ENCODE measurements around the gene ARHGAP6. TPM values are rescaled to one million over a fixed set of nuclear protein-coding genes. Genes with fewer than 3 reads are reported as not detected.

Gene ARHGAP6
- total RNA-seq, 6 donors from 2014 or later, result 14.4 to 40.9 (median 18.0) TPM

- H3K4me1 ChIP-seq, result no peaks in the 10 kb centered on the region
- TF ChIP-seq CTCF (IDR thresholded peaks at IDR 0.05) (no peak), EP300 (IDR thresholded peaks at IDR 0.05) (no peak), POLR2AphosphoS5 (IDR thresholded peaks at IDR 0.05) (no peak), POLR2A (IDR thresholded peaks at IDR 0.05) (no peak)
- H3K9me3 ChIP-seq, result no peaks in the 10 kb centered on the region
- no peak overlapping the region for H3K27ac ChIP-seq
- no peaks in the 10 kb centered on the region for H3K36me3 ChIP-seq
- ATAC-seq (ENCODE audit: low FRiP score in 2 of 2), result no peak
- no peak for DNase-seq
- WGBS, 2 donors, result 48 to 52% methylated on average over 5 of the region's 5 CpGs
- no peaks in the 10 kb centered on the region for H3K27me3 ChIP-seq
- no peak overlapping the region for H3K4me3 ChIP-seq
Measured at GRCh38 chrX:11296051-11296450, 369.7 kb downstream of the ARHGAP6 start.

- Histone ChIP-seq H3K27me3 (no peaks in the 10 kb centered on the region), H3K4me1 (no peaks in the 10 kb centered on the region), H3K27ac (no peak within 1 kb of the TSS), H3K9me3 (no peaks in the 10 kb centered on the region), H3K4me3 (no peak within 1 kb of the TSS), H3K36me3 (no peaks in the 10 kb centered on the region)
- ATAC-seq (ENCODE audit: low FRiP score in 2 of 2) (no peak), DNase-seq (no peak)
- WGBS, 2 donors, result 67 to 93% methylated on average over 2 of the region's 2 CpGs
- TF ChIP-seq POLR2A (IDR thresholded peaks at IDR 0.05) (no peak), POLR2AphosphoS5 (IDR thresholded peaks at IDR 0.05) (no peak), CTCF (IDR thresholded peaks at IDR 0.05) (no peak), EP300 (IDR thresholded peaks at IDR 0.05) (no peak)
Measured at GRCh38 chrX:11293113-11293512, 372.6 kb downstream of the ARHGAP6 start, which contains the start of gene AMELX. Gene AMELX, plus strand, starts transcription at chrX:11293413. Its CDS starts 1,376 bp downstream, at chrX:11294789.

GRCh38 chrX:11290416-11291102 is 375.2 kb downstream of the ARHGAP6 start:
- no peaks in the 10 kb centered on the region for H3K4me1 ChIP-seq
- TF ChIP-seq EP300 (IDR thresholded peaks at IDR 0.05) (no peak), POLR2A (IDR thresholded peaks at IDR 0.05) (no peak), CTCF (IDR thresholded peaks at IDR 0.05) (no peak), POLR2AphosphoS5 (IDR thresholded peaks at IDR 0.05) (no peak)
- no peak for ATAC-seq (ENCODE audit: low FRiP score in 2 of 2)
- H3K27ac ChIP-seq, result no peak overlapping the region
- no peaks in the 10 kb centered on the region for H3K27me3 ChIP-seq
- no peak for DNase-seq
- no peaks in the 10 kb centered on the region for H3K36me3 ChIP-seq
- 75 to 76% methylated on average over 8 of the region's 8 CpGs for WGBS, 2 donors
- H3K9me3 ChIP-seq, result no peaks in the 10 kb centered on the region
- H3K4me3 ChIP-seq, result no peak overlapping the region

GRCh38 chrX:11287505-11287904 is 378.2 kb downstream of the ARHGAP6 start:
- no peak for ATAC-seq (ENCODE audit: low FRiP score in 2 of 2)
- Histone ChIP-seq H3K4me1 (no peaks in the 10 kb centered on the region), H3K9me3 (no peaks in the 10 kb centered on the region), H3K4me3 (no peak overlapping the region), H3K36me3 (no peaks in the 10 kb centered on the region), H3K27me3 (no peaks in the 10 kb centered on the region), H3K27ac (no peak overlapping the region)
- 57 to 74% methylated on average over 1 of the region's 1 CpG for WGBS, 2 donors
- no peak for DNase-seq
- TF ChIP-seq POLR2A (IDR thresholded peaks at IDR 0.05), result no peak
- TF ChIP-seq CTCF (IDR thresholded peaks at IDR 0.05), result no peak
- no peak for TF ChIP-seq EP300 (IDR thresholded peaks at IDR 0.05)
- TF ChIP-seq POLR2AphosphoS5 (IDR thresholded peaks at IDR 0.05), result no peak

- H3K27ac ChIP-seq, result no peak overlapping the region
- H3K36me3 ChIP-seq, result no peaks in the 10 kb centered on the region
- no peaks in the 10 kb centered on the region for H3K9me3 ChIP-seq
- H3K4me1 ChIP-seq, result no peaks in the 10 kb centered on the region
- DNase-seq (no peak), ATAC-seq (ENCODE audit: low FRiP score in 2 of 2) (no peak)
- no peak overlapping the region for H3K4me3 ChIP-seq
- 62 to 69% methylated on average over 3 of the region's 3 CpGs for WGBS, 2 donors
- no peaks in the 10 kb centered on the region for H3K27me3 ChIP-seq
- no peak for TF ChIP-seq POLR2AphosphoS5 (IDR thresholded peaks at IDR 0.05)
- no peak for TF ChIP-seq EP300 (IDR thresholded peaks at IDR 0.05)
- no peak for TF ChIP-seq POLR2A (IDR thresholded peaks at IDR 0.05)
- no peak for TF ChIP-seq CTCF (IDR thresholded peaks at IDR 0.05)
Measured at GRCh38 chrX:11285651-11286050, 380.1 kb downstream of the ARHGAP6 start.

All from upper lobe of left lung (tissue), 6 donors.